IMR-90 (cell line): ENCODE measurements around the gene INO80E. TPM values are rescaled to one million over a fixed set of nuclear protein-coding genes. Genes with fewer than 3 reads are reported as not detected.
A peak's percentile ranks its signal among the peaks of the same experiment; 100 is the strongest.

ENCODE experiments used
- ATAC-seq: fragments of 200-7000 bp; cut with Tn5 transposase; 2 replicates; pipeline ENCODE4 v1.9.1; 2020; ENCODE audit warnings: low read depth, mild to moderate bottlenecking, moderate library complexity
- BruUV-seq: library from RNA; stranded (reverse); fragments of 400-500 nt; replicated peaks from 2 replicates; lab custom pipeline; 2021; lab: Mats Ljungman, UMichigan
- CTCF ChIA-PET: fragments of 300-600 bp; formaldehyde crosslinking; extraction: SDS; loops from one replicate; lab custom pipeline; 2021; ENCODE audit warnings: antibody characterized with exemption; lab: Yijun Ruan, JAX
- POLR2A ChIA-PET: fragments of 300-600 bp; sonication (Branson Sonifier 250); formaldehyde crosslinking; loops from one replicate; lab custom pipeline; 2022; ENCODE audit warnings: antibody characterized with exemption; ENCODE audit not compliant: unreplicated experiment; lab: Charles Lee
- DNase-seq: peaks from one replicate; pipeline ENCODE4 v3.0.0; 2013
- H2AFZ ChIP-seq: replicated peaks from 2 replicates; pipeline ENCODE3; 2013; ENCODE audit warnings: low read length, mild to moderate bottlenecking; ENCODE audit not compliant: poor library complexity
- H2AK5ac ChIP-seq: 2 replicates; pipeline ENCODE4 v1.6.1; 2013; ENCODE audit warnings: low read depth, low read length, inconsistent platforms
- H2AK9ac ChIP-seq: replicated peaks from 2 replicates; pipeline ENCODE3; 2013; ENCODE audit warnings: mild to moderate bottlenecking, low read depth, low read length, moderate library complexity; ENCODE audit not compliant: poor library complexity
- H2BK120ac ChIP-seq: 2 replicates; pipeline ENCODE4 v1.6.1; 2013; ENCODE audit warnings: low read depth, low read length, inconsistent platforms
- H2BK15ac ChIP-seq: 3 replicates; pipeline ENCODE4 v1.6.1; 2013; ENCODE audit warnings: low read depth, low read length, inconsistent platforms
- H2BK20ac ChIP-seq: 2 replicates; pipeline ENCODE4 v1.6.1; 2013; ENCODE audit warnings: low read depth, mild to moderate bottlenecking, inconsistent platforms, low read length, moderate library complexity
- H2BK5ac ChIP-seq: 2 replicates; pipeline ENCODE4 v1.6.1; 2013; ENCODE audit warnings: mild to moderate bottlenecking, low read depth, low read length, inconsistent platforms; ENCODE audit not compliant: poor library complexity, severe bottlenecking
- H3K14ac ChIP-seq: replicated peaks from 2 replicates; pipeline ENCODE4 v1.6.1; 2013; ENCODE audit warnings: low read depth, low read length, inconsistent platforms
- H3K18ac ChIP-seq: 2 replicates; pipeline ENCODE4 v1.6.1; 2013; ENCODE audit warnings: low read depth, low read length, control low read depth
- H3K23ac ChIP-seq: 2 replicates; pipeline ENCODE4 v1.6.1; 2013; ENCODE audit warnings: low read depth, low read length, inconsistent platforms
- H3K27ac ChIP-seq: 2 replicates; pipeline ENCODE4 v1.5.1; 2013; ENCODE audit warnings: mild to moderate bottlenecking, control low read depth, low read length; ENCODE audit not compliant: insufficient read depth
- H3K27me3 ChIP-seq: 2 replicates; pipeline ENCODE4 v1.6.1; 2013; ENCODE audit warnings: low read length; ENCODE audit not compliant: control insufficient read depth, insufficient read depth
- H3K36me3 ChIP-seq: 2 replicates; pipeline ENCODE4 v1.6.1; 2013; ENCODE audit warnings: low read length, mixed read lengths; ENCODE audit not compliant: control insufficient read depth, insufficient read depth
- H3K4ac ChIP-seq: 2 replicates; pipeline ENCODE4 v1.6.1; 2013; ENCODE audit warnings: low read depth, low read length, inconsistent platforms
- H3K4me1 ChIP-seq: 2 replicates; pipeline ENCODE4 v1.6.1; 2013; ENCODE audit warnings: low read length, mixed read lengths; ENCODE audit not compliant: control insufficient read depth, insufficient read depth
- H3K4me2 ChIP-seq: 2 replicates; pipeline ENCODE4 v1.6.1; 2013; ENCODE audit warnings: low read depth, mild to moderate bottlenecking, control low read depth, low read length, moderate library complexity
- H3K4me3 ChIP-seq: 2 replicates; pipeline ENCODE4 v1.5.1; 2013; ENCODE audit warnings: low read depth, mild to moderate bottlenecking, control low read depth, low read length, moderate library complexity; ENCODE audit not compliant: insufficient read depth
- H3K56ac ChIP-seq: 2 replicates; pipeline ENCODE4 v1.6.1; 2013; ENCODE audit warnings: low read length, inconsistent platforms; ENCODE audit not compliant: insufficient read depth; ENCODE audit errors: extremely low read depth
- H3K79me1 ChIP-seq, 2 experiments: 2 replicates each; pipeline ENCODE4 v1.6.1; 2013; ENCODE audit warnings: low read length in 2 of 2, inconsistent platforms in 1 of 2, low read depth in 1 of 2
- H3K9ac ChIP-seq: 2 replicates; pipeline ENCODE4 v1.6.1; 2013; ENCODE audit warnings: low read depth, low read length, control low read depth
- H3K9me1 ChIP-seq: 2 replicates; pipeline ENCODE4 v1.6.1; 2013; ENCODE audit warnings: low read length, inconsistent platforms; ENCODE audit not compliant: insufficient read depth
- H3K9me3 ChIP-seq: 2 replicates; pipeline ENCODE4 v1.6.1; 2013; ENCODE audit warnings: low read length; ENCODE audit not compliant: control insufficient read depth, insufficient read depth
- H4K20me1 ChIP-seq: 2 replicates; pipeline ENCODE4 v1.6.1; 2013; ENCODE audit warnings: low read length, inconsistent platforms; ENCODE audit not compliant: insufficient read depth
- H4K5ac ChIP-seq: 2 replicates; pipeline ENCODE4 v1.6.1; 2013; ENCODE audit warnings: mild to moderate bottlenecking, low read depth, low read length, control low read depth
- H4K8ac ChIP-seq, 2 experiments: 2 replicates each; pipeline ENCODE4 v1.6.1; 2013; ENCODE audit warnings: low read depth in 2 of 2, low read length in 2 of 2, control low read depth in 1 of 2, inconsistent platforms in 1 of 2
- H4K91ac ChIP-seq: 2 replicates; pipeline ENCODE4 v1.6.1; 2013; ENCODE audit warnings: low read depth, low read length, inconsistent platforms; ENCODE audit not compliant: insufficient read depth
- CEBPB ChIP-seq: IDR thresholded peaks from 2 replicates; pipeline ENCODE4 v1.6.1; 2012; ENCODE audit warnings: low read depth, low read length, improper control_type of control experiment
- MXI1 ChIP-seq: IDR thresholded peaks from 2 replicates; pipeline ENCODE4 v1.6.1; 2012; ENCODE audit warnings: low read depth, mild to moderate bottlenecking, low read length, moderate library complexity, borderline replicate concordance
- RAD21 ChIP-seq: IDR thresholded peaks from 2 replicates; pipeline ENCODE4 v1.6.1; 2012; ENCODE audit warnings: low read length, improper control_type of control experiment
- RCOR1 ChIP-seq: IDR thresholded peaks from 2 replicates; pipeline ENCODE4 v1.6.1; 2012; ENCODE audit warnings: mild to moderate bottlenecking, low read length, improper control_type of control experiment; ENCODE audit not compliant: insufficient replicate concordance
- RFX5 ChIP-seq: IDR thresholded peaks from 2 replicates; pipeline ENCODE4 v1.8.0; 2012; ENCODE audit warnings: low read depth, mild to moderate bottlenecking, low read length, moderate library complexity
- WGBS, 2 experiments: methylation state at CpG; one replicate each; pipeline versions ENCODE4 v1.1.5 to v1.1.7; 2013; ENCODE audit warnings: missing lambda C conversion rate in 2 of 2; ENCODE audit not compliant: insufficient read length in 1 of 2; ENCODE audit errors: extremely low coverage in 2 of 2; 5-methylcytosine and 5-hydroxymethylcytosine counted together
- dilution Hi-C: fragments of 300-500 bp; cut with HindIII; formaldehyde crosslinking; loops from one replicate; pipeline ENCODE4 v1.14.3; 2018; ENCODE audit warnings: low sequenced_read_pairs; ENCODE audit not compliant: unreplicated experiment
- in situ Hi-C: fragments of 300-500 bp; cut with MboI; formaldehyde crosslinking; loops from 3 replicates; pipeline ENCODE4 v1.14.3; 2019; ENCODE audit warnings: low sequenced_read_pairs, inconsistent platforms, mixed read lengths
- intact Hi-C: fragments of 100-400 bp; cut with micrococcal nuclease; formaldehyde crosslinking; loops from 2 replicates; pipeline ENCODE4 v1.10.0; 2022
- polyA plus RNA-seq, 3 experiments: library from polyadenylated mRNA; depleted of rRNA; stranded (reverse); fragments of >200 nt; gene quantifications; 2 replicates each; pipeline ENCODE4 v1.2.3, GENCODE V29; 2012; ENCODE audit warnings: low replicate concordance in 1 of 3
- total RNA-seq: library from RNA; depleted of rRNA; stranded (reverse); fragments of >200 nt; gene quantifications from 2 replicates; pipeline ENCODE4 v1.2.3, GENCODE V29; 2012

INO80E gene
- total and polyA plus RNA-seq, 2 of the 4 experiments (the other 2 are of a cell fraction) = 40.9 to 42.1 TPM

DNA sequence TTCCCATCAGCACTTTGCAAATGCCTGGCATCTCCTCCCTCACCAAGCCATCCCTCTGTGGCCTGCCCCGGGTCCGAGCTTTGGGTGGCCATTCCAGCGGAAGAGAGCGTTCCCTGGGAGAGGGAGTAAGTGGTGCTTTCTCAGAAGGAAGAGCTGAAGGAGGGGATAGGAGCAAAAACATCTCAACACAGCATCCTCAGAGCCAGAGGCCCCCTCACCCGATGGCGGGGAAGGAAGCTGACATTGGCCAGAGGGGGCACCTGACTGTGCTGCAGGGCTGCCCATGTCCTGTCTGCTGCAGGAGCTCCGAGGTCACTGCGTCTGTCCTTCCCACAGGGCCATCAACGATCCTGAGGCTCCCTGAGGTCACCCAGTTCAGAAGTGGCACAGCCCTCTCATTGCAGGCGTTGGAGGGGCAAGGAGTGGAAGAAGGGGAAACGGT lies 35.5 kb downstream of the INO80E start:
- TF ChIP-seq RCOR1 = no peak
- no peak for TF ChIP-seq RAD21
- TF ChIP-seq CEBPB = no peak
- no peak for TF ChIP-seq MXI1
- TF ChIP-seq RFX5 = no peak
- Histone ChIP-seq H3K9me1 (no peaks in the 10 kb centered on the region), H2BK15ac (no peak overlapping the region), H3K4ac (no peak overlapping the region), H3K18ac (no peak overlapping the region), H3K56ac (no peak overlapping the region), H3K4me1 (no peaks in the 10 kb centered on the region), H3K4me3 (no peak overlapping the region), H3K79me1 (no peaks in the 10 kb centered on the region), H4K20me1 (peaks cover 9% of the 10 kb centered on the region; the same call in 1 of the 2 replicates), H3K27me3 (peaks cover 63% of the 10 kb centered on the region), H3K4me2 (no peak overlapping the region), H4K8ac (no peak overlapping the region), H3K23ac (no peak overlapping the region), H3K9me3 (no peaks in the 10 kb centered on the region), H4K5ac (no peak overlapping the region), H3K9ac (no peak overlapping the region), H3K36me3 (no peaks in the 10 kb centered on the region), H4K91ac (no peak overlapping the region), H2AFZ (peak overlapping the region; percentile 32), H3K27ac (no peak overlapping the region), H2BK5ac (no peak overlapping the region), H2AK5ac (no peak overlapping the region), H3K14ac (no peak overlapping the region), H2AK9ac (no peak overlapping the region), H2BK20ac (no peak overlapping the region), H2BK120ac (no peak overlapping the region)
- intact Hi-C loops = no loop called here
- CTCF ChIA-PET = interaction anchor here (1.3 to 1.4 kb wide), 2 partner anchors 10 to 17 kb away, joined by 4 to 6 read pairs; no protein-coding TSS in a partner anchor
- ATAC-seq (no peak), DNase-seq (no peak)
- in situ Hi-C loops = no loop called here
- POLR2A ChIA-PET = no interaction called here
- dilution Hi-C loops = no loop called here
- no TSS peak for BruUV-seq
- WGBS, 2 experiments = no CpG with 5 or more reads among the region's 11 CpGs
